GM18909 (cell line): ENCODE measurements around the gene PRDX5.
"Not testable (repeated sequence)": the region's sequence is repeated elsewhere in the genome, so short reads cannot be mapped to it uniquely, and the experiment has no call there.

Source experiments
- ATAC-seq: cut with Tn5 transposase; IDR thresholded peaks from one replicate; pipeline ENCODE4 v1.9.1; 2021; ENCODE audit warnings: mild to moderate bottlenecking; ENCODE audit not compliant: unreplicated experiment, poor library complexity

PRDX5 gene

DNA sequence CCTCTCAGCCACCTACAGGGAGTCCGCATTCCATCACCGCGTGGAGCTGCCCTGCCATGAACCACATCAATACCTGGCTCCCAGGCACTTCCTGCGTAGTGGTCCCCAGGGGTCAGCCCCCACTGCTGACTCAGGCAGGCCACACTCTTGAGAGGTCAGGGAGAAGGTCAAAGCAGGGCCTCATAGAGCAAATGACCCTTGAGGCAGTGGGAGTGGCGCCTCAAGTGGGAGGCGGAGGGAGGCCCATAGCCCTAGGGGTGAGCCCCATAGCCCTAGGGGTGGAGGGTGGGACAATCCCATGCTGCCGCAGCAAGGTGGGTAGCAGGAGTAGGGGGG, 5.0 kb downstream of the PRDX5 start:
- no peak for ATAC-seq

DNA sequence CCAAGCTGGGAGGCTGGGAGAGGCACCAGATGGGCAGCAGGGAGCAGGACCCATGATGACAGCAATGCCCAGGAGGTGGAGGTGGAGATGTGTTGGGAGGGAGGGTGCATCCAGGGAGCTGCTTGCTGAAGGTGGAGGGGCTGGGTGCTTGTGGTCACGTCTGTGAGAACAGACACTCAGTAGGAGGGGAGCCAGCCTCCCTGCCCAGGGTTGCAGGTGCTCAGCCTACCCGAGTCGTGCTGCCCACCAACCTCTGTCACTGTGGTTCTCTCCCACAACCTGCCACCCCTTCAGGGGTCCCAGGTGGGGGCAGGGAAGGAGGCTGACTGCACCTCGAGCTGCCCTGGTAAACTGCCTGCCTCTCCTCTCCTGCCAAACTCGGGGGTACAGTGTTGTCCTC, 5.5 kb downstream of the PRDX5 start:
- ATAC-seq: no peak

DNA sequence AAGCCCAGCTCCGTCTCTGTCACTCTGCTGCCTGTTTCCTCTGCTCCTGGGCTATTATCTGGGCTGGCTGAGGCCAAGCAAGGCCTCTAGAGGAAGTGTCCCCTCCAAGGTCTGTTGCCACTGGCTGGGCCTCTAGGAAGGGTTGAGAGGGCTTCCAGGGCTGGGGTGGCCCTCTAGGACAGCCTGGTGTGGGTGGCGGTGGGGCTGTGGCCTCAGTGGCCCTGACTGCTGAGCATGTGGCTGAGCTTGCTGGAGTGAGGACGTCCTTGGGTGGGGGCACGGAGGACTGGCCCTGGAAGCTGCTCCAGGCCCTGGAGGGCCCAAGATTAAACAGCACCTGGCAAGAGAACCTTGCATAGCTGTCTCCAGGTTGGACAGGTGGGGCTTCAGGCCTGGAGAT, 6.1 kb downstream of the PRDX5 start:
- not testable (repeated sequence) for ATAC-seq

DNA sequence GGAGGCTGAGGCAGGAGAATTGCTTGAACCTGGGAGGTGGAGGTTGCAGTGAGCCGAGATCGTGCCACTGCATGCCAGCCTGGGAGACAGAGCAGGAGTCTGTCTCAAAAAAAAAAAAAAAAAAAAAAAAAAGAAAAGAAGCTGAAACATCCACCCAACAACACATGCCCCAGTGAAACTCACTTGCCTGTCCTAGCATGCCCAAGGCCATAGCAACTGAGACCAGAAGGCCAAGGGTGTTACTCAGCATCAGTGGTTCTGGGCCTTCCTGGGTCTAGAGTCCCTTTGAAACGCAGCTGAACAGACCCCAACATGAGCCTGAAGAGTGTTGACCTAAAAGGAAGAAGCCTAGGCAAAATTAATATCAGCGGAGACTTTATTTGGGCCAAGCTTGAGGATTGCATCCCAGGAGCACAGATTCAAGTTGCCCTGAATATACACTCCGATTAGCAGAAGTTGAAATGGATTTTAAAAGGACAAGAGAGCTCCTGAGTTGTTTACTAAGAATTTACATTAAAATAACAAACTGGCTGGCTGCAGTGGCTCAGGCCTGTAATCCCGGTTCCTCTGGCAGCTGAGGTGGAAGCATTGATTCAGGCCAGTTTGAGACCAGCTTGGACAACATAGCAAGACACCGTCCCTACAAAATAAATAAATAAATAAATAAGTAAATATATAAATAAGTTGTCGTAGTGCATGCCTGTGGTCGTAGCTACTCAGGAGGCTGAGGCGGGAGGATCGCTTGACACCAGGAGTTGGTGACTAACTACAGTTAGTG, 7.0 kb downstream of the PRDX5 start:
- ATAC-seq: no peak

DNA sequence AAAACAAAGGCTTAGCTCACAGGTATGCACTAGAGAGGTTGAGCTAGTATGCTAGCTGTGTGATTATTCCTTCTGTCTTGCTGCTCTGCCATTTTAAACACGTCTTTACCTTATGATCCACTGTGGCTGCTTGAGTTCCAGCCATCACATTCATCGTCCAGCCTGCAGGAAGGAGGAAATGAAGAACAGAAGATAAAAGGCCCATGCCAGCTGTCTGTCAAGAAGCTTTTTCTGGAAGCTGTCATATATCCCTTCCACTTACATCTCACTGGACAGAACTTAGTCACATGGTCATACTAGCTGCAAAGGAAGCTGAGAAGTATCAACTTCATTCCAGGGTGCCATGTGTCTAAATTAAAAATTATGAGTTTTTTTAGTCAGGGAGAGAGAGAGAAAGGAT, 9.5 kb downstream of the PRDX5 start:
- ATAC-seq: no peak

DNA sequence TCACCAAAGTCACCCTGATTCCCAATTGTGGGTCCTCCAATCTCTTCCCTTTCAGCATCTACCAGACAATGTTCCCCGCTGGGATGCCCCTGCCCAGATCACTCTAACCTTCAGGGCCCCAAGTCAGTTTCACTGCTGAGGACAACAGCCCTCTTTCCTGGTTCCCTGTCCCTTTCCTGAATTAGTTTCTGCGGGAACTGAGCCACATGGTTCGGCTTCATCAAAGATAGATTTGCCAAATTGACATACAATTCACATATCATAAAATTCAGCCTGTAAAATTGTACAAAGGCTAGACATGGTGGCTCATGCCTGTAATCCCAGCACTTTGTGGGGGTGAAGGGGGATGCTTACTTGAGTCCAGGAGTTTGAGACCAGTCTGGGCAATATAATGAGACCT, 10.1 kb downstream of the PRDX5 start:
- ATAC-seq: no peak

DNA sequence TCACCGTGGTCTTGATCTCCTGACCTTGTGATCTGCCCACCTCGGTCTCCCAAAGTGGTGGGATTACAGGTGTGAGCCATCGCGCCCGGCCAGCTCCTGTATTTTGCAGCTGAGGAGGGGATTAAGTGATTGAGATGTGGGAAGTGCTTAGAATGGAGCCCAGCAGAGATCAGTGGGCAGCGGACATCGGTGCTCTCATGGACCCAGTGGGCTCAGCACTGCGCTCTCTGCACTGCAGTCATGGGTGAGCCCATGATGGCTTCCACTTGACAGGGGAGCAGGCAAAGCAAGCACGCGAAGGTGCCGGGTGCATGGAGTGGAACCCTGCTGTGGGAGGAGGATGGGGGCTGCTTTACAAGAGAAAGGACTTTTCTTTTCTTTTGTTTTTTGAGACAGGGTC, 13.0 kb downstream of the PRDX5 start:
- ATAC-seq: no peak

DNA sequence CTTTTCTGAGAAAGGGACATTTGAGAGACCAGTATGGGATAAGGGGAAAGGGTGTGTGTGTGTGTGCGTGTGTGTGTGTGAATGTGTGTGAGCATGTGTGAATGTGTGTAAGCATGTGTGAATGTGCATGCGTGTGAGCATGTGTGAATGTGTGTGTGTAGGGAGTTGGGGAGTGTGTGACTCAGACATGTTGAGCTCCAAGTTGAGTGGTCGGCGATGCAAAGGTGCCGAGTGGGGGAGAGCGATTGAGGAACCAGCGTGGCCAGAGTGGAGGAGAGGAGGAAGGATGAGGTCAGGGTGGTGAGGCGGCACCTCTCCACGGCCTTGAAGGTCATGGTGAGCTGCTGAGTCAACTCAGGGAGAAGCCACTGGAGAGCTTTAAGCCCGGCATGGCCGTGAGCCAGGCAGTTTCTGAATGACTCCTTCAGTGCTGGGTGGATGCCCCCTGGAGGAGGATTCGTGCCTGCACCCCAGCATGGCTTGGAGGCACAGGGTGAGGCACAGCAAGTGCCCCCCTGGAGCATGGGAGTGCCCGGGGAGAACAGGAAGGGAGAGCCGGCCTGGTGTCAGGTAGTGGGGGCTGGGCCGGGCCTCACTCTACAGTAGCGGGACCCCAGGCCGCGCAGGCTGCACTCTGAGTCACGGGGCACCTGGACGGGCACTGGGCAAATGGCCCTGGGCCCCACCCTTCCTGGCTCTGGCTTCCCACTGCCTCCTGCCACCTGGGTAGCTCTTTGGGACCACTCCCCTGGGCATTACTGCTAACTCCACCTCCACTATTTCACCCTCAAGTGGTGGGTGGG, 13.8 kb downstream of the PRDX5 start:
- ATAC-seq: peak; percentile 48

DNA sequence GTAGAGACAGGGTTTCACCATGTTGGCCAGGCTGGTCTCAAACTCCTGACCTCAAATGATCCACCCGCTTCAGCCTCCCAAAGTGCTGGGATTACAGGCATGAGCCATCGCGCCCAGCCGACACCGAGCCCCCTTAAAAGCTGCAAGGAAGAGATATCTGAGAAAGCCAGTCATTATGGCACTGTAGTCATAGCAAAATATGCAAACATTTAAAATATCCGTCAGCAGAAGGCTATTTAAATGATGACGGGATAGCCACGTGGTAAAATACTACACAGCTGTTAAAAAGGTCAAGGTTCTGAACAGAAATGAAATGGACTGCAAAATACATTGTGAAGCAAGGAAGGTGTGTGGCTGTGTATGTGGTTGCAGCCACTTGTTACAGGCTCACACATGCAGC, 15.6 kb downstream of the PRDX5 start:
- ATAC-seq: no peak

DNA sequence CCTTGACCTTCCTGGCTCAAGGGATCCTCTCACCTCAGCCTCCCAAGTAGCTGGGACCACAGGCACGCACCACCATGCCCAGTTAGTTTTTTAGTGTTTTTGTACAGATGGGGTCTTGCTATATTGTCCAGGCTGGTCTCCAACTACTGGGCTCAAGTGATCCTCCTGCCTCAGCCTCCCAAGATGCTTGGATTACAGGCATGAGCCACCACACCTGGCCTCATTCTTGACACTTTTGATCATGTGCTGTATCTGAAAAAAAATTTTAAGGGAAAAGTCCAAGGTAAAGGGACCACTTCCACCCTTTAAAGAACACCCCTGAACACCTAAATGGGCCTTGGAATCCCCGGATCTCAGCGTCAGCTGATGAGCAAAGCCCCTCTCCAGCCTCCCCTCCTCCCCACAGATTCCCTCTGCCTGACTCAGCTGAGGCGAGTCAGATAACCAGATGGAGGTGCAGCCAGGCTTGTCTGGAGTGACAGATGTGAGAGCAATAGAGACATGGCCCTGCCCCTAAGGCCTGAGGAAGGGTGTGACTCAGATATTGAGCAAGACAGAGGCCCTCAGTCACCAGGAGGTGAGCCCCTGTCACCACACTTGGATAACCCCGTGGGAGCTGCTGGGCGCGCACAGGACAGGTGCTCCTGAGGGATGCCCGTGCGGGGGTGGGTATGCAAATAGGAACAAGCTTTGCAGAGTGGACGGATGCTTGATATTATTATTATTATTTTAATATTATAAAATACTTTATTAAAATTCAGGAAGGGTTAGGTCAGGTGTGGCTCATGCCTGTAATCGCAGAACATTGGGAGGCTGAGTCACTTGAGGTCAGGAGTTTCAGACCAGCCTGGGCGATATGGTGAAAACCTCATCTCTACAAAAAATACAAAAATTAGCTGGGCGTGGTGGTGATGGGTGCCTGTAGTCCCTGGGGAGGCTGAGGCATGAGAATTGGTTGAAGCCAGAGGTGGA, 17.1 kb downstream of the PRDX5 start:
- peak; percentile 81 for ATAC-seq

DNA sequence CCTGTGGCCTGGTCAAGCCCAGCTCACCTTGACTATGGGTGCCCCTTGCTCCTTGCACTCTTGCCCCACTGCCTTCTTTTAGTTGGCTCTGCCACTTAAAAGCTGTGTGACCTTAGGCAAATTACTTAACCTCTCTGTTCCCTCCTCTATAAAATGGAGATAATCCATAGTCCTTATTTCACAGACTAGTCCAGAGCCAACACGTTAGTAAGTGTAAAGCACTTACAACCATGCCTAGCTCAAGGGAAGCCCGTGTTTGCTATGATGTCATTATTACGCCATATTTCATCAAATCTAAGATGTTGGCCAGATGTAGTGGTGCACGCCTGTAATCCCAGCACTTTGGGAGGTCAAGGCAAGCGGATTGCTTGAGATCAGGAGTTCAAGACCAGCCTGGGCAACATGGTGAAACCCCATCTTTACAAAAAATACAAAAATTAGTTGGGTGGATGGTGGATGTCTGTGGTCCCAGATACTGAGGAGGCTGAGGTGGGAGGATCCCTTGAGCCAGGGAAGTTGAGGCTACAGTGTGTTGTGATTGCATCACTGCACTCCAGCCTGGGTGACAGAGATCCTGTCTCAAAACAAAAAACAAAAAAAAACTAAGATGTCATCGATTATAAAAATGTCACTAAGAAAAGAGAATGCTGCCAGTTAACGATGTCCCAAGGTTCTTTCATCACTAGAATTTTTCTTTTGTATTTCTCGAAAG, 19.8 kb downstream of the PRDX5 start:
- no peak for ATAC-seq

DNA sequence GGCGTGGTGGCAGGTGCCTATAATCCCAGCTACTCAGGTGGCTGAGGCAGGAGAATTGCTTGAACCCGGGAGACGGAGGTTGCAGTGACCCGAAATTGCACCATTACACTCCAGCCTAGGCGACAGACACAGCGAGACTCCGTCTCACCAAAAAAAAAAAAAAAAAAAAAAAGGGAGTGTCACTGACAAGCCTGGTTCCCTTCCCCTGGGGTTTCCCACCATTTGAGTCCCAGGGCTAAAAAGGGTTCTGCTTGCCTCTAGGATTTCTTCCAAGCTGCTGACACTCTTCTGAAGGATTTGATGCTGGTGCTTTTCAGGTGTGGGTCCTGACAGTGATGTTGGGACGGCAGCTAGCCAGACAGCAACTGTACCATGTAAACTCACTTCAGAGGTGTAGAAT, 20.8 kb downstream of the PRDX5 start:
- ATAC-seq: no peak

DNA sequence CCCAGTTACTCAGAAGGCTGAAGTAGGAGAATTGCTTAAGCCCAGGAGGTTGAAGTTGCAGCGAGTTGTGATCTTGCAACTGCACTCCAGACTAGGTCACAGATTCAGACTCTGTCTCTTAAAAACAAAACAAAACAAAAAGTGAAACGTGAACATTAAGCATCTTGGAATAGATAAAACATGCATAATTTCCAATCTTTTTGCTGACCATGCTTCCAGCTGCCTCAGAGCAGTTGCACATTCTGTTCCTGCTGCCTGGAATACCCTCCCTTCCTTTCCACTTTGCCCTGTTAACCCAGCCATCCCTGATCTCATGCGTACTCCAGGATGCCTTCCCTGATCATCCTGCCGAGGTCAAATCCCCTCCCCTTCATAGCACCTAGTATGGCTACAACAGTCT, 21.4 kb downstream of the PRDX5 start:
- ATAC-seq: no peak

DNA sequence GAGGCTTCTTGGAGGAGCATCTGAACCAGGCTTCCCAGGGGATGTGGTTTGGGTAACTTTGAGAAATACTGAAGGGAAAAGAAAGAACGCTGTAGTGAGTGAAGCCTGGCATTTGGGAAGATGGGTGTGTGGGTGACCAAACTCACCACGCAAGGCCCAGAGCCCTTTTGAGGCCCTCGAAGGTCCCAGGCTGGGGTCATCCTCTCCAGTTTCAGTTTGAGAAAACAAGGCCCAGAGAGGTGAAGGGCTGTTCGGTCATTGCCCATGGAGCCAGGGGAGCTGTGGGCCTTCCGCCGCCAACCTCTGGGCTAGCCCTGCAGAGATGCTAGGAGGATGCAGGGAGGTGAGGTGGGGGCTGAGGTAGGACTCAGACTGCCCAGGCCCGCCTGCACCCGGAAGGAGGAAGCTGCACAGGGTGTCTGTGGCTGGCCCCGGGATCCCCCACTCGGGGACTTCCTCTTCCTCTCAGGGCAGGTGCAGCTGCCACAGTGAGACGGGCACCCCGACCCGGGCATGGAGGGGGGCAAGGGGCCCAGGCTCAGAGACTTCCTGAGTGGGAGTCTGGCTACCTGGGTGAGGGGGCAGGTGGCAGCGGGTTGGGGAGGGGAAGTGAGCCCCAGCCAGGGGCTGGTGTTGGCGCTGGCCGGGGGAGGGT, 22.0 kb downstream of the PRDX5 start, which contains the start of gene CCDC88B:
TSS of gene CCDC88B (plus strand) at position 451 of the 655 bp plus-strand sequence. CDS start at position 514, 63 bp downstream.
- peak; percentile 52 for ATAC-seq

DNA sequence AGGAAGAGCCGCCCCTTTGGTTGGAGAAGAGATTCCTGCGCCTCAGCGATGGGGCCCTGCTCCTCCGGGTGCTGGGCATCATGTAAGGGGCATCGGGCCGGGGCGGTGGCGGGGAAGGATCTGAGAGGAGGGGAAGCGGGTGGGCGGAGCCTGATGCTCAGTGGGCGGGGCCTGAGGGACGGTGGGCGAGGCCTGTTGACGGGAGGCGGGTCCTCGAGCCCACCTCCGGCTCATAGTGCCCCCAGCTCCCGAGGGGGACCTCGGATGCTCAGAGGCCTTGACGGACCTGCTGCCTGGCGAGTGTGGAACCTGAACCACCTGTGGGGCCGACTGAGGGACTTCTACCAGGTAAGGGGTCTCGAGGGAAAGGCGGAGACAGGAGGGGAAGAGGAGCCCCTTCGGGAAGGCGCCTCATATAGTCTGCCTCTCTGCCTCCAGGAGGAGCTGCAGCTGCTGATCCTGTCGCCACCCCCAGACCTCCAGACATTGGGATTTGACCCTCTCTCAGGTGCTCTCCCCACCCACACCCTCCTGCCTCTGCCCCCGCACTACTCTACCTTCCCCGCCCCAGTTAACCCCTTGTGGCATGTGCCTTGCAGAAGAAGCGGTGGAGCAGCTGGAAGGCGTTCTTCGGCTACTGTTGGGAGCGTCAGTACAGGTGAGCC, 22.9 kb downstream of the PRDX5 start:
- no peak for ATAC-seq

DNA sequence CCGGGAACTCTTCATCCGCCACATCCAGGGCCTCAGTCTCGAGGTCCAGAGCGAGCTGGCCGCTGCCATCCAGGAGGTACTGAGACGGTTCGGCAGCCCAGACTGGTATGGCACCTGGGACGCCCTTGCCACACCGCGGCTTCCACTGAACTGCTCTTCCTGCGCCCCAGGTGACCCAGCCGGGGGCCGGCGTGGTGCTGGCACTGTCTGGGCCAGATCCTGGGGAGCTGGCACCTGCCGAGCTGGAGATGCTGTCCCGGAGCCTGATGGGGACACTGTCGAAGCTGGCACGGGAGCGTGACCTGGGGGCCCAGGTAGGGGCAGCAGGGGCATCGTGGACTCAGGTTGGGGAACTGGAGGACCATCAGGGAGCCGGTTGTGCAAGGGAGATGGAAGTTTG, 23.5 kb downstream of the PRDX5 start:
- ATAC-seq: no peak

DNA sequence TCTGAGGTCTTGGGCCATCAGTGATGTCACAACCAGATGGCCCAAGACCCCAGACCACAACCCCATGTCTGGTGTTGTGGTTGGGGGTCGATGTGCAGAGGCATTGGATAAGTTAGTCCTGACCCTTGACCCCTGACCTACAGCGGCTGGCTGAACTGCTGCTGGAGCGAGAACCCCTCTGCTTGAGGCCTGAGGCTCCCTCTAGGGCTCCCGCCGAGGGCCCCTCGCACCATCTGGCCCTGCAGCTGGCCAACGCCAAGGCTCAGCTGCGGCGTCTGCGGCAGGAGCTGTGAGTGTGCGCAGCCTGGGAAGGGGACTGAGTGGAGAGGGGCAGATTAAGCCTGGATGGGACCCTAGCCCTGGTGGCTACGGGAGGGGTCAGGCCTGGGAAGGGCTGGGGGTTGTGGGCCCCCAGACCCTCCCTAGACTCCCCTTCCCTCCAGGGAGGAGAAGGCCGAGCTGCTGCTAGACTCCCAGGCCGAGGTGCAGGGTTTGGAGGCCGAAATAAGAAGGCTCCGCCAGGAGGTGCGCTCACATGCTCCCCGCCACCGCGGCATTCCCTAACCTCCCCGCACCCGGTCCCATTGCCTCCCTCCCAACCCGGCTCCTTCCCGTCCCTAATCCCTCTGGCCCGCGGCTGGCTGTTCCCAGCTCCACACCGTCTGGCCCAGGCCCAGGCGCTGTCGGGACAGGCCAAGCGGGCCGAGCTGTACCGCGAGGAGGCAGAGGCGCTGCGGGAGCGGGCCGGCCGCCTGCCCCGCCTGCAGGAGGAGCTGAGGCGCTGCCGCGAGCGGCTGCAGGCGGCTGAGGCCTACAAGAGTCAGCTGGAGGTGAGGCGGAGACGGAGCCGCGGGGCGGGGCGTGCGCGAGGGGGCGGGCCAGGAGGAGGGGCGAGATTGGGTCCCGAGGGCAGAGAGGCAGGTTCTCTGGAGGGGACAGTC, 24.2 kb downstream of the PRDX5 start:
- ATAC-seq: no peak
